ENCODE results near the gene ZRANB3. TPM values are rescaled to one million over a fixed set of nuclear protein-coding genes. Genes with fewer than 3 reads are reported as not detected.
A peak's percentile ranks its signal among the peaks of the same experiment; 100 is the strongest.
"Not testable (repeated sequence)": the region's sequence is repeated elsewhere in the genome, so short reads cannot be mapped to it uniquely, and the experiment has no call there.

The ZRANB3 gene
- total and polyA plus RNA-seq, 8 donors: 0.91 to 6.1 (median 4.1) TPM

DNA sequence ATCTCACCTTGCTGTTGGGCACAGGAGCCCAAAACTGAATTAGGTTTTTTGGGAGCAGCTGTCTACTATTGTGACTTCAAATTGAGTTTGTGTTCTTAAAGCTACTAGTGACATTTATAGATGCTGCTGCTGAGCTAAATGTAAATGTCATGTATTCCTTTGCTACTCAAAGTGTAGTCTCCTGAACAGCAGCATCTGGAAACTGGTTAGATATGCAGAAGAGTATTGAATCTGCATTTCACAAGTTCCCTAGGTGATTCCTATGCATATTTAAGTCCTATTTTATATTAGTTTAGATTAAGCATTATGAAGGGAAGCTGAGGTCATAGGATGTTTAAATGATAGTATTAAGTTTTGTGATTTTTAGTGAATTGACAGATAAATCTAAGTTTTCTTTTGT is 411.4 kb downstream of the ZRANB3 start:
- Histone ChIP-seq H3K4me3 (no peak overlapping the region), H3K27ac (no peak overlapping the region), H3K36me3 (peaks cover 0 to 6% (median 0%) of the 10 kb centered on the region in 3 donors), H3K4me1 (peaks cover 10 to 16% (median 15%) of the 10 kb centered on the region in 3 donors), H3K9me3 (no peaks in the 10 kb centered on the region), H3K27me3 (no peaks in the 10 kb centered on the region)
- no peak for FAIRE-seq
- ATAC-seq: no peak
- intact Hi-C loops (cut with DNase I): no loop called here
- DNase-seq: no peak
- TF ChIP-seq, protein P1, sequence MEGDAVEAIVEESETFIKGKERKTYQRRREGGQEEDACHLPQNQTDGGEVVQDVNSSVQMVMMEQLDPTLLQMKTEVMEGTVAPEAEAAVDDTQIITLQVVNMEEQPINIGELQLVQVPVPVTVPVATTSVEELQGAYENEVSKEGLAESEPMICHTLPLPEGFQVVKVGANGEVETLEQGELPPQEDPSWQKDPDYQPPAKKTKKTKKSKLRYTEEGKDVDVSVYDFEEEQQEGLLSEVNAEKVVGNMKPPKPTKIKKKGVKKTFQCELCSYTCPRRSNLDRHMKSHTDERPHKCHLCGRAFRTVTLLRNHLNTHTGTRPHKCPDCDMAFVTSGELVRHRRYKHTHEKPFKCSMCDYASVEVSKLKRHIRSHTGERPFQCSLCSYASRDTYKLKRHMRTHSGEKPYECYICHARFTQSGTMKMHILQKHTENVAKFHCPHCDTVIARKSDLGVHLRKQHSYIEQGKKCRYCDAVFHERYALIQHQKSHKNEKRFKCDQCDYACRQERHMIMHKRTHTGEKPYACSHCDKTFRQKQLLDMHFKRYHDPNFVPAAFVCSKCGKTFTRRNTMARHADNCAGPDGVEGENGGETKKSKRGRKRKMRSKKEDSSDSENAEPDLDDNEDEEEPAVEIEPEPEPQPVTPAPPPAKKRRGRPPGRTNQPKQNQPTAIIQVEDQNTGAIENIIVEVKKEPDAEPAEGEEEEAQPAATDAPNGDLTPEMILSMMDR (IDR thresholded peaks at IDR 0.05): no peak

DNA sequence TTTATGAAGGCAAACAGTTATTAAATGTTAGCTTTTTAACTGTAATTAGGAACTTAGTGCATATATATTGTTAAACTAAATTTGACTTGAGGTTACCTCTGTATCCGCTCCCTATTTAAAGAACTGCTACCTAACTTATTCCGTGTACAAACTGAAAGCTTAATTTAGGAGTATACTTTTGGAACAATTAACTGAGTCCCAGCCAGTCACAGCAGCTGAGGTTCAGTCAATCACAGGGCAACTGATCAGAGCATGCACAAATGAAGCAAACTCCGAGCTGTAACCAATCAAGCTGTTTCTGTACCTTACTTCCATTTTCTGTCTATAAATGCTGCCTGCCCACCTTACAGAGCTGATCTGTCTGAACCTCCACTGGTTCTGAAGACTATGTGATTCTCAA is 417.7 kb downstream of the ZRANB3 start:
- intact Hi-C loops (cut with DNase I): no loop called here
- TF ChIP-seq, protein P1 (IDR thresholded peaks at IDR 0.05): no peak
- ATAC-seq (no peak), DNase-seq (no peak), FAIRE-seq (no peak)
- WGBS, 2 donors: 96 to 98% methylated on average over 3 of the region's 3 CpGs
- Histone ChIP-seq H3K27ac (no peak overlapping the region), H3K36me3 (peaks cover 0 to 16% (median 3%) of the 10 kb centered on the region in 3 donors), H3K27me3 (no peaks in the 10 kb centered on the region), H3K9me3 (no peaks in the 10 kb centered on the region), H3K4me3 (no peak overlapping the region), H3K4me1 (peaks cover 0 to 5% (median 0%) of the 10 kb centered on the region in 3 donors)

DNA sequence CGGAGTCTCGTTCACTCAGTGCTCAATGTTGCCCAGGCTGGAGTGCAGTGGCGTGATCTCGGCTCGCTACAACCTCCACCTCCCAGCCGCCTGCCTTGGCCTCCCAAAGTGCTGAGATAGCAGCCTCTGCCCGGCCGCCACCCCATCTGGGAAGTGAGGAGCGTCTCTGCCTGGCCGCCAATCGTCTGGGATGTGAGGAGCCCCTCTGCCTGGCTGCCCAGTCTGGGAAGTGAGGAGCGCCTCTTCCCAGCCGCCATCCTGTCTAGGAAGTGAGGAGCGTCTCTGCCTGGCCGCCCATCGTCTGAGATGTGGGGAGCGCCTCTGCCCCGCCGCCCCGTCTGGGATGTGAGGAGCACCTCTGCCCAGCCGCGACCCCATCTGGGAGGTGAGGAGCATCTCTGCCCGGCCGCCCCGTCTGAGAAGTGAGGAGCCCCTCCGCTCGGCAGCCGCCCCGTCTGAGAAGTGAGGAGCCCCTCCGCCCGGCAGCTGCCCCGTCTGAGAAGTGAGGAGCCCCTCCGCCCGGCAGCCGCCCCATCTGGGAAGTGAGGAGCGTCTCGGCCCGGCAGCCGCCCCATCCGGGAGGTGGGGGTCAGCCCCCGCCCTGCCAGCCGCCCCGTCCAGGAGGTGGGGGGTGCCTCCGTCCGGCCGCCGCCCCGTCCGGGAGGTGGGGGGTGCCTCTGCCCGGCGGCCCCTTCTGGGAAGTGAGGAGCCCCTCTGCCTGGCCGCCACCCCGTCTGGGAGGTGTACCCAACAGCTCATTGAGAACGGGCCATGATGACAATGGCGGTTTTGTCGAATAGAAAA is 425.3 kb downstream of the ZRANB3 start:
- H3K36me3 ChIP-seq; H3K4me3 ChIP-seq; H3K4me1 ChIP-seq; intact Hi-C loops (cut with DNase I); H3K9me3 ChIP-seq; H3K27me3 ChIP-seq; FAIRE-seq; H3K27ac ChIP-seq; ATAC-seq: not testable (repeated sequence)
- 97 to 98% methylated on average over 36 to 54 of the region's 56 CpGs for WGBS, 2 donors
- DNase-seq: peak in 1 of 6 donors; percentile 59

DNA sequence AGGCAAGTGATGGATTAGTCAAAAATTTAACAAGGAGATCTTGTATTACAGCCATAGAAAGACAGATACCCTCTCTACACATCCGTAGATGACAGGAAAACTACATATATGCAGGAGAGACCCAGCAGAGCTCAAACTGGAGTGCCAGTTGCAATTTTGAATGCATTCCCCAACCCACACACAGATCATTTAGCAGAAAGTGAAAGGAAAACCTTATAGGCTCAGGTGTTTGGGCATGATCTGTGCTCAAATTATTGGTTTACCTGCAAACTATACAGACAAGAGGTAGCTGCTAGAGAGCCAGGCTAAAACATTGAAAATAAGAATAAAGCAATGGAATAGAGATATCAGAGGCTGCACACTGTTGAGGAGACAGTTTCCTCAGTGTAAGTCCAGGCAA is 427.2 kb downstream of the ZRANB3 start:
- Histone ChIP-seq H3K36me3 (no peaks in the 10 kb centered on the region), H3K4me1 (peaks cover 0 to 4% (median 0%) of the 10 kb centered on the region in 3 donors), H3K27ac (no peak overlapping the region), H3K27me3 (no peaks in the 10 kb centered on the region), H3K9me3 (no peaks in the 10 kb centered on the region), H3K4me3 (no peak overlapping the region)
- 93 to 98% methylated on average over 1 of the region's 1 CpG for WGBS, 2 donors
- TF ChIP-seq, protein P1 (IDR thresholded peaks at IDR 0.05): no peak
- no peak for ATAC-seq
- no peak for FAIRE-seq
- intact Hi-C loops (cut with DNase I): no loop called here
- no peak for DNase-seq

DNA sequence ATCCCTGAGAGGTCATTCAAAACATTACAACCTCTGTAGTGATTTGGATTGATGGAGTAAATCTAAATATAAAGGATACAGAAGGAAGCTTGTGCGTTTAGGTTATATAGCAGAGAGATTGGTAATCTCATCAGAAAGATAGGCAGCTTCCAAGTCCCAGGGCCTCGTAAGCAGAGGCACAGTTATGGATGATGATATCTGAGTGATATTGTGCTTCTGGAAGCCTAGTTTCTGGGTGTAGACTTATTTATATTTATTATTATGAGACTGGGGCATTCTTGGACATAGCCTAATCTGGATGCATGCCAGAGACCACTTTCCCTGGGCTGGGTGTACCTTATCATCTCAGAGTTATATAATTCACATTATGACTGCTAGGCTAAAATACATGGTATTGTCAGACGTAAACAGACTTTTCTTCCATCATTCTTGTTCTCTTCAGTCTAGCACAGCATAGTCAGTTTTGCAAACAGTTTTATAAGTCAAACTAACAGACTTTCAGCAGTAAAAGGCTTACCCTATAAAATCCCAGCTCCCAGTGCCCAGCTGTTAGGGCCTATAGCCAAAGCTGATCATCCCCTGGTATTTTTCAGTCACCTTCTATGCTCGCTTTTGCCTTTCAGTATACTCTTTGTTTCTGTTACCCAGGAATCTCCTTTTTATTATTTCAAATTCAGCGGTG is 431.1 kb downstream of the ZRANB3 start:
- Histone ChIP-seq H3K4me3 (no peak overlapping the region), H3K27ac (no peak overlapping the region), H3K36me3 (no peaks in the 10 kb centered on the region), H3K4me1 (peaks cover 0 to 4% (median 0%) of the 10 kb centered on the region in 3 donors), H3K27me3 (no peaks in the 10 kb centered on the region), H3K9me3 (no peaks in the 10 kb centered on the region)
- DNase-seq (no peak), ATAC-seq (no peak), FAIRE-seq (no peak)
- intact Hi-C loops (cut with DNase I): no loop called here
- TF ChIP-seq, protein P1 (IDR thresholded peaks at IDR 0.05): no peak
- 75 to 76% methylated on average over 5 of the region's 5 CpGs for WGBS, 2 donors
